Stimulated activated naive CD8-positive, alpha-beta T cell treated with anti-CD3 and anti-CD28 coated beads, Interleukin-15, amount 100 ng/mL, for 72 hours (primary cell): ENCODE results near the gene PLSCR4.
"Not testable (repeated sequence)": the region's sequence is repeated elsewhere in the genome, so short reads cannot be mapped to it uniquely, and the experiment has no call there.

ENCODE experiments used
- ATAC-seq: fragments of 150-1000 bp; cut with Tn5 transposase; 2 replicates; pipeline ENCODE4 v1.10.0; 2021; ENCODE audit warnings: mild to moderate bottlenecking, moderate library complexity
- DNase-seq, 2 donors: peaks; one replicate each; pipeline ENCODE4 v3.0.0; 2021 to 2022
- H3K27ac Mint-ChIP-seq, 2 donors: one replicate each; pipeline ENCODE4 v1.8.0; 2022; ENCODE audit warnings: mild to moderate bottlenecking in 2 of 2, mixed read lengths in 2 of 2, moderate library complexity in 2 of 2
- H3K27me3 Mint-ChIP-seq: one replicate; pipeline ENCODE4 v1.8.0; 2022; ENCODE audit warnings: mixed read lengths
- H3K4me1 Mint-ChIP-seq: one replicate; pipeline ENCODE4 v1.8.0; 2022; ENCODE audit warnings: mild to moderate bottlenecking, mixed read lengths
- H3K4me3 Mint-ChIP-seq, 2 donors: one replicate each; pipeline ENCODE4 v1.8.0; 2022; ENCODE audit warnings: mild to moderate bottlenecking in 2 of 2, mixed read lengths in 2 of 2, moderate library complexity in 1 of 2
- H3K9me3 Mint-ChIP-seq, 2 donors: one replicate each; pipeline ENCODE4 v1.8.0; 2022; ENCODE audit warnings: mixed read lengths in 2 of 2

PLSCR4 gene

GRCh38 chr3:146250449-146251382 lies at the start of gene PLSCR4:
Gene PLSCR4, minus strand, starts transcription at chr3:146251105. Its CDS starts 29,034 bp downstream, at chr3:146222071.
- no peak within 1 kb of the TSS for H3K27ac Mint-ChIP-seq
- H3K9me3 Mint-ChIP-seq, result no peaks in the 10 kb centered on the region
- ATAC-seq (peak; percentile 86), DNase-seq (peak; percentile 5 to 16)
- peaks cover 64% of the 10 kb centered on the region for H3K27me3 Mint-ChIP-seq
- peak within 1 kb of the TSS; percentile 83 to 86 for H3K4me3 Mint-ChIP-seq
- no peaks in the 10 kb centered on the region for H3K4me1 Mint-ChIP-seq

GRCh38 chr3:146293401-146293800 lies 42.5 kb upstream of the PLSCR4 start:
- not testable (repeated sequence) for ATAC-seq, H3K4me3 Mint-ChIP-seq, H3K4me1 Mint-ChIP-seq, DNase-seq, H3K27ac Mint-ChIP-seq
- peaks cover 17% of the 10 kb centered on the region for H3K27me3 Mint-ChIP-seq
- H3K9me3 Mint-ChIP-seq, result peaks cover 0 to 26% of the 10 kb centered on the region in 2 donors

GRCh38 chr3:146283781-146284445 lies 33.0 kb upstream of the PLSCR4 start:
- H3K4me3 Mint-ChIP-seq, result no peak overlapping the region

GRCh38 chr3:146280864-146281263 lies 30.0 kb upstream of the PLSCR4 start:
- Mint-ChIP-seq H3K4me3 (no peak overlapping the region), H3K27ac (no peak overlapping the region), H3K4me1 (no peaks in the 10 kb centered on the region), H3K9me3 (no peaks in the 10 kb centered on the region), H3K27me3 (peaks cover 6% of the 10 kb centered on the region)
- no peak for ATAC-seq
- no peak for DNase-seq

More at GRCh38 chr3:146283781-146284445, 33.0 kb upstream of the PLSCR4 start:
- Mint-ChIP-seq H3K27me3 (no peaks in the 10 kb centered on the region), H3K4me1 (no peaks in the 10 kb centered on the region), H3K9me3 (no peaks in the 10 kb centered on the region), H3K27ac (no peak overlapping the region)
- DNase-seq, result no peak
- no peak for ATAC-seq

GRCh38 chr3:146279951-146280350 lies 29.0 kb upstream of the PLSCR4 start:
- ATAC-seq, result no peak
- peaks cover 6% of the 10 kb centered on the region for H3K27me3 Mint-ChIP-seq
- no peak for DNase-seq
- H3K4me1 Mint-ChIP-seq, result no peaks in the 10 kb centered on the region
- H3K27ac Mint-ChIP-seq, result no peak overlapping the region
- H3K4me3 Mint-ChIP-seq, result no peak overlapping the region
- no peaks in the 10 kb centered on the region for H3K9me3 Mint-ChIP-seq

- no peaks in the 10 kb centered on the region for H3K4me1 Mint-ChIP-seq
- H3K9me3 Mint-ChIP-seq, result no peaks in the 10 kb centered on the region
- no peak for ATAC-seq
- no peak for DNase-seq
- no peak overlapping the region for H3K27ac Mint-ChIP-seq
- H3K4me3 Mint-ChIP-seq, result no peak overlapping the region
- peaks cover 6% of the 10 kb centered on the region for H3K27me3 Mint-ChIP-seq
These were observed 28.1 kb upstream of the PLSCR4 start for GRCh38 chr3:146279013-146279412.

GRCh38 chr3:146277953-146278631 lies 27.2 kb upstream of the PLSCR4 start:
- no peak overlapping the region for H3K27ac Mint-ChIP-seq
- no peaks in the 10 kb centered on the region for H3K9me3 Mint-ChIP-seq
- no peaks in the 10 kb centered on the region for H3K4me1 Mint-ChIP-seq
- no peak for DNase-seq
- ATAC-seq, result no peak
- H3K4me3 Mint-ChIP-seq, result no peak overlapping the region
- peaks cover 6% of the 10 kb centered on the region for H3K27me3 Mint-ChIP-seq

GRCh38 chr3:146275476-146275875 lies 24.6 kb upstream of the PLSCR4 start:
- no peaks in the 10 kb centered on the region for H3K9me3 Mint-ChIP-seq
- peaks cover 6% of the 10 kb centered on the region for H3K27me3 Mint-ChIP-seq
- ATAC-seq, result no peak
- H3K4me3 Mint-ChIP-seq, result no peak overlapping the region
- no peaks in the 10 kb centered on the region for H3K4me1 Mint-ChIP-seq
- no peak for DNase-seq
- peak overlapping the region in 1 of 2 donors; percentile 5 for H3K27ac Mint-ChIP-seq

GRCh38 chr3:146274833-146275232 lies 23.9 kb upstream of the PLSCR4 start:
- ATAC-seq (no peak), DNase-seq (no peak)
- Mint-ChIP-seq H3K27ac (no peak overlapping the region), H3K9me3 (no peaks in the 10 kb centered on the region), H3K4me3 (no peak overlapping the region), H3K27me3 (peaks cover 6% of the 10 kb centered on the region), H3K4me1 (no peaks in the 10 kb centered on the region)

- peaks cover 6% of the 10 kb centered on the region for H3K27me3 Mint-ChIP-seq
- H3K9me3 Mint-ChIP-seq, result no peaks in the 10 kb centered on the region
- ATAC-seq, result no peak
- H3K4me3 Mint-ChIP-seq, result no peak overlapping the region
- H3K4me1 Mint-ChIP-seq, result no peaks in the 10 kb centered on the region
- no peak for DNase-seq
- H3K27ac Mint-ChIP-seq, result no peak overlapping the region
These were observed 23.0 kb upstream of the PLSCR4 start for GRCh38 chr3:146273721-146274407.

- ATAC-seq, result no peak
- Mint-ChIP-seq H3K27ac (no peak overlapping the region), H3K9me3 (no peaks in the 10 kb centered on the region), H3K4me3 (no peak overlapping the region), H3K4me1 (no peaks in the 10 kb centered on the region), H3K27me3 (no peaks in the 10 kb centered on the region)
- DNase-seq, result no peak
These were observed 20.3 kb upstream of the PLSCR4 start for GRCh38 chr3:146271180-146271579.

- Mint-ChIP-seq H3K27ac (no peak overlapping the region), H3K4me3 (no peak overlapping the region), H3K27me3 (no peaks in the 10 kb centered on the region), H3K9me3 (no peaks in the 10 kb centered on the region), H3K4me1 (no peaks in the 10 kb centered on the region)
- no peak for DNase-seq
- no peak for ATAC-seq
These were observed 18.4 kb upstream of the PLSCR4 start for GRCh38 chr3:146269271-146269670.

GRCh38 chr3:146268535-146269219 lies 17.8 kb upstream of the PLSCR4 start:
- Mint-ChIP-seq H3K27me3 (no peaks in the 10 kb centered on the region), H3K4me3 (no peak overlapping the region), H3K27ac (no peak overlapping the region), H3K4me1 (no peaks in the 10 kb centered on the region), H3K9me3 (no peaks in the 10 kb centered on the region)
- DNase-seq, result no peak
- ATAC-seq, result no peak

- no peak overlapping the region for H3K4me3 Mint-ChIP-seq
- H3K27me3 Mint-ChIP-seq, result peaks cover 7% of the 10 kb centered on the region
- no peak overlapping the region for H3K27ac Mint-ChIP-seq
- DNase-seq, result no peak
- no peak for ATAC-seq
- no peaks in the 10 kb centered on the region for H3K9me3 Mint-ChIP-seq
- no peaks in the 10 kb centered on the region for H3K4me1 Mint-ChIP-seq
These were observed 14.8 kb upstream of the PLSCR4 start for GRCh38 chr3:146265720-146266119.
